Neural progenitor cell (in vitro differentiated cells): ENCODE measurements around the gene DUSP12. TPM values are rescaled to one million over a fixed set of nuclear protein-coding genes. Genes with fewer than 3 reads are reported as not detected.

Source experiments
- DNase-seq: peaks from one replicate; pipeline ENCODE4 v3.0.0-alpha.2; 2016; ENCODE audit warnings: low spot score
- H2AFZ ChIP-seq: fragments of 200-600 bp; sonication (generic); replicated peaks from 2 replicates; pipeline ENCODE4 v1.6.1; 2016; ENCODE audit warnings: antibody characterized with exemption
- H3F3A ChIP-seq: fragments of 200-600 bp; sonication (generic); 2 replicates; pipeline ENCODE4 v1.6.1; 2016; ENCODE audit warnings: antibody characterized with exemption, low read depth
- H3K27ac ChIP-seq: fragments of 200-600 bp; sonication (generic); 2 replicates; pipeline ENCODE4 v1.5.1; 2016; ENCODE audit warnings: mild to moderate bottlenecking
- H3K27me3 ChIP-seq: fragments of 200-600 bp; sonication (generic); 2 replicates; pipeline ENCODE4 v1.6.1; 2016; ENCODE audit warnings: mild to moderate bottlenecking, moderate library complexity
- H3K36me3 ChIP-seq: fragments of 200-600 bp; sonication (generic); 2 replicates; pipeline ENCODE4 v1.5.1; 2016
- H3K4me1 ChIP-seq: fragments of 200-600 bp; sonication (generic); 2 replicates; pipeline ENCODE4 v1.6.1; 2016; ENCODE audit warnings: mixed run types
- H3K4me2 ChIP-seq: fragments of 200-600 bp; sonication (generic); 2 replicates; pipeline ENCODE4 v1.6.1; 2016
- H3K4me3 ChIP-seq: fragments of 200-600 bp; sonication (generic); 2 replicates; pipeline ENCODE4 v1.5.1; 2016
- H3K79me2 ChIP-seq: fragments of 200-600 bp; sonication (generic); 2 replicates; pipeline ENCODE4 v1.6.1; 2016; ENCODE audit warnings: low read depth
- H3K9ac ChIP-seq: fragments of 200-600 bp; sonication (generic); 2 replicates; pipeline ENCODE4 v1.6.1; 2016
- H3K9me3 ChIP-seq: fragments of 200-600 bp; sonication (generic); 2 replicates; pipeline ENCODE4 v1.5.1; 2016; ENCODE audit warnings: low read depth
- H4K20me1 ChIP-seq: fragments of 200-600 bp; sonication (generic); 2 replicates; pipeline ENCODE4 v1.6.1; 2016; ENCODE audit warnings: low read depth
- H3K27ac Mint-ChIP-seq: 3 replicates; pipeline ENCODE4 v1.8.0; 2021; ENCODE audit warnings: mixed read lengths
- H3K27me3 Mint-ChIP-seq: 2 replicates; pipeline ENCODE4 v1.8.0; 2022; ENCODE audit warnings: low read depth, mild to moderate bottlenecking, inconsistent platforms, moderate library complexity, mixed read lengths; ENCODE audit not compliant: insufficient read depth
- H3K36me3 Mint-ChIP-seq: 3 replicates; pipeline ENCODE4 v1.8.0; 2021; ENCODE audit warnings: mixed read lengths
- H3K4me1 Mint-ChIP-seq: 3 replicates; pipeline ENCODE4 v1.8.0; 2021; ENCODE audit warnings: mixed read lengths
- H3K4me3 Mint-ChIP-seq: 3 replicates; pipeline ENCODE4 v1.8.0; 2021; ENCODE audit warnings: mild to moderate bottlenecking, moderate library complexity, mixed read lengths
- H3K9me3 Mint-ChIP-seq: 3 replicates; pipeline ENCODE4 v1.8.0; 2020; ENCODE audit warnings: mixed read lengths
- CTCF ChIP-seq: fragments of 200-600 bp; sonication (generic); IDR thresholded peaks from 2 replicates; pipeline ENCODE4 v1.5.1; 2017; ENCODE audit warnings: antibody characterized with exemption, mild to moderate bottlenecking
- EZH2 ChIP-seq: fragments of 200-600 bp; sonication (generic); IDR thresholded peaks from 2 replicates; pipeline ENCODE4 v1.6.1; 2017; ENCODE audit warnings: antibody characterized with exemption, mild to moderate bottlenecking, moderate library complexity
- EZH2phosphoT487 ChIP-seq: fragments of 200-600 bp; sonication (generic); IDR thresholded peaks from 2 replicates; pipeline ENCODE4 v1.6.1; 2017; ENCODE audit warnings: antibody characterized with exemption
- total RNA-seq: library from RNA; depleted of rRNA; stranded (reverse); fragments of >200 nt; gene quantifications from 2 replicates; pipeline ENCODE4 v1.2.3, GENCODE V29; 2015; ENCODE audit warnings: low replicate concordance

DUSP12 gene
- total RNA-seq, 1 donor from 2014 or later = 81.1 TPM

- no peak overlapping the region for H3K27ac Mint-ChIP-seq
- Histone ChIP-seq H2AFZ (no peak overlapping the region), H4K20me1 (no peaks in the 10 kb centered on the region), H3K4me2 (no peak overlapping the region), H3K36me3 (no peaks in the 10 kb centered on the region), H3K9ac (no peak overlapping the region), H3K27me3 (peaks cover 67% of the 10 kb centered on the region), H3F3A (peaks cover 6% of the 10 kb centered on the region), H3K79me2 (no peaks in the 10 kb centered on the region), H3K9me3 (no peaks in the 10 kb centered on the region), H3K4me1 (peaks cover 5% of the 10 kb centered on the region), H3K27ac (no peak overlapping the region), H3K4me3 (no peak overlapping the region)
- no peaks in the 10 kb centered on the region for H3K36me3 Mint-ChIP-seq
- peaks cover 6% of the 10 kb centered on the region for H3K4me1 Mint-ChIP-seq
- H3K9me3 Mint-ChIP-seq = no peaks in the 10 kb centered on the region
- peaks cover 13% of the 10 kb centered on the region for H3K27me3 Mint-ChIP-seq
- H3K4me3 Mint-ChIP-seq = no peak overlapping the region
- no peak for DNase-seq
- TF ChIP-seq EZH2phosphoT487 (no peak), CTCF (no peak), EZH2 (no peak)
Measured at GRCh38 chr1:161730050-161730564, 19.5 kb upstream of the DUSP12 start.

GRCh38 chr1:161731241-161731640, 18.3 kb upstream of the DUSP12 start:
- no peak overlapping the region for H3K27ac ChIP-seq
- H3K4me3 Mint-ChIP-seq = no peak overlapping the region
- H3K4me2 ChIP-seq = no peak overlapping the region
- no peaks in the 10 kb centered on the region for H3K4me1 ChIP-seq
- no peak overlapping the region for H3K4me3 ChIP-seq
- H2AFZ ChIP-seq = no peak overlapping the region
- no peaks in the 10 kb centered on the region for H3K79me2 ChIP-seq
- H3K9me3 ChIP-seq = no peaks in the 10 kb centered on the region
- H4K20me1 ChIP-seq = no peaks in the 10 kb centered on the region
- no peaks in the 10 kb centered on the region for H3K36me3 Mint-ChIP-seq
- H3K27ac Mint-ChIP-seq = no peak overlapping the region
- DNase-seq = no peak
- H3K9ac ChIP-seq = no peak overlapping the region
- peaks cover 56% of the 10 kb centered on the region for H3K27me3 ChIP-seq
- peaks cover 2% of the 10 kb centered on the region for H3K4me1 Mint-ChIP-seq
- no peaks in the 10 kb centered on the region for H3K36me3 ChIP-seq
- TF ChIP-seq EZH2phosphoT487 (no peak), CTCF (no peak), EZH2 (no peak)
- H3K27me3 Mint-ChIP-seq = peaks cover 4% of the 10 kb centered on the region
- no peaks in the 10 kb centered on the region for H3K9me3 Mint-ChIP-seq
- H3F3A ChIP-seq = no peaks in the 10 kb centered on the region

- H3K9ac ChIP-seq = no peak overlapping the region
- no peaks in the 10 kb centered on the region for H3K4me1 ChIP-seq
- no peaks in the 10 kb centered on the region for H4K20me1 ChIP-seq
- TF ChIP-seq EZH2phosphoT487 (no peak), EZH2 (no peak), CTCF (no peak)
- no peak for DNase-seq
- Mint-ChIP-seq H3K4me3 (no peak overlapping the region), H3K36me3 (no peaks in the 10 kb centered on the region), H3K27me3 (peaks cover 7% of the 10 kb centered on the region), H3K4me1 (peaks cover 2% of the 10 kb centered on the region), H3K9me3 (no peaks in the 10 kb centered on the region), H3K27ac (no peak overlapping the region)
- H3K27me3 ChIP-seq = peaks cover 50% of the 10 kb centered on the region
- peaks cover under 1% of the 10 kb centered on the region for H3F3A ChIP-seq
- no peaks in the 10 kb centered on the region for H3K79me2 ChIP-seq
- no peak overlapping the region for H2AFZ ChIP-seq
- H3K9me3 ChIP-seq = no peaks in the 10 kb centered on the region
- H3K4me2 ChIP-seq = no peak overlapping the region
- no peak overlapping the region for H3K27ac ChIP-seq
- H3K4me3 ChIP-seq = no peak overlapping the region
- H3K36me3 ChIP-seq = no peaks in the 10 kb centered on the region
Measured at GRCh38 chr1:161731981-161732718, 17.4 kb upstream of the DUSP12 start.
